SK-N-SH treated with all-trans-retinoic acid at 6 μM for 48 hours (cell line): ENCODE measurements around the gene PRKAG2.

Experiments
- BACH2 ChIP-seq: fragments of 250-450 bp; sonication (Bioruptor Pico); IDR thresholded peaks from 2 replicates; pipeline ENCODE4 v1.9.0; 2021; ENCODE audit warnings: mild to moderate bottlenecking, borderline replicate concordance
- CSDC2 ChIP-seq: fragments of 250-450 bp; sonication (Bioruptor Pico); IDR thresholded peaks from 2 replicates; pipeline ENCODE4 v1.5.0; 2020; ENCODE audit warnings: mild to moderate bottlenecking, moderate library complexity
- RARB ChIP-seq: fragments of 250-450 bp; sonication (Bioruptor Pico); IDR thresholded peaks from 2 replicates; pipeline ENCODE4 v1.8.0; 2021; ENCODE audit warnings: mild to moderate bottlenecking, moderate library complexity
- TOX ChIP-seq: fragments of 250-450 bp; sonication (Bioruptor Pico); IDR thresholded peaks from 2 replicates; pipeline ENCODE4 v1.8.0; 2021; ENCODE audit warnings: mild to moderate bottlenecking, moderate library complexity, borderline replicate concordance
- ZC3H10 ChIP-seq: fragments of 250-450 bp; sonication (Bioruptor Pico); IDR thresholded peaks from 2 replicates; pipeline ENCODE4 v1.5.1; 2021; ENCODE audit warnings: mild to moderate bottlenecking, moderate library complexity
- ZFP3 ChIP-seq: fragments of 250-450 bp; sonication (Bioruptor Pico); IDR thresholded peaks from 2 replicates; pipeline ENCODE4 v1.5.0; 2020; ENCODE audit warnings: mild to moderate bottlenecking, moderate library complexity
- ZFP30 ChIP-seq: fragments of 450-650 bp; formaldehyde crosslinking; IDR thresholded peaks from 2 replicates; pipeline ENCODE4 v1.5.0; 2022; ENCODE audit warnings: mild to moderate bottlenecking, moderate library complexity
- ZNF70 ChIP-seq: fragments of 450-650 bp; formaldehyde crosslinking; IDR thresholded peaks from 2 replicates; pipeline ENCODE4 v1.5.0; 2020; ENCODE audit warnings: mild to moderate bottlenecking, moderate library complexity
- TF ChIP-seq, protein P1 (sequence below): fragments of 250-450 bp; sonication (Bioruptor Pico); IDR thresholded peaks from 2 replicates; pipeline ENCODE4 v1.5.1; 2020; ENCODE audit warnings: low read depth, mild to moderate bottlenecking, moderate library complexity
- TF ChIP-seq, protein P2 (sequence below): fragments of 250-450 bp; sonication (Bioruptor Pico); IDR thresholded peaks from 2 replicates; pipeline ENCODE4 v1.8.0; 2020; ENCODE audit warnings: mild to moderate bottlenecking, moderate library complexity, borderline replicate concordance

DNA sequence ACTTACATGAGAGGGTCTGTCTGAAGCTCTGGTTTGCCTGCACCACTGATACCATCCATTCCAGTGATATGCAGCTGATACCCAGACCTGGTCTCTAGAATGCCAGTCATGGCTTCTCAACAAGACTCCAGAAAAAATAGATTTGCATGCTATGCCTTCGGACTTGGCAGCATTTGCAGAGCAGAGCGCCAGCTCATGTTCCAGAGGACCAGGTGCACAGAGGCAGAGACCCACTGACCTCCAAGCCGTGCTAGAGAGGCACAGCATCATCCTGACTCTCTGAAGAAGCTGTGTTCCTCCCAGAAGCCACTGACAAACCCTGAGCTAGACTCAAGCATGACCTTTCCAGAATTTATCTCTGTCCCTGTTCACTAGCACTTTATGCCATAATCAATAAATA lies 6.9 kb upstream of the PRKAG2 start:
- TF ChIP-seq ZC3H10 (CRISPR knock-in tag): no peak
- no peak for TF ChIP-seq ZFP30
- no peak for TF ChIP-seq ZFP3 (CRISPR knock-in tag)
- no peak for TF ChIP-seq BACH2
- no peak for TF ChIP-seq CSDC2 (CRISPR knock-in tag)
- TF ChIP-seq, protein P1, sequence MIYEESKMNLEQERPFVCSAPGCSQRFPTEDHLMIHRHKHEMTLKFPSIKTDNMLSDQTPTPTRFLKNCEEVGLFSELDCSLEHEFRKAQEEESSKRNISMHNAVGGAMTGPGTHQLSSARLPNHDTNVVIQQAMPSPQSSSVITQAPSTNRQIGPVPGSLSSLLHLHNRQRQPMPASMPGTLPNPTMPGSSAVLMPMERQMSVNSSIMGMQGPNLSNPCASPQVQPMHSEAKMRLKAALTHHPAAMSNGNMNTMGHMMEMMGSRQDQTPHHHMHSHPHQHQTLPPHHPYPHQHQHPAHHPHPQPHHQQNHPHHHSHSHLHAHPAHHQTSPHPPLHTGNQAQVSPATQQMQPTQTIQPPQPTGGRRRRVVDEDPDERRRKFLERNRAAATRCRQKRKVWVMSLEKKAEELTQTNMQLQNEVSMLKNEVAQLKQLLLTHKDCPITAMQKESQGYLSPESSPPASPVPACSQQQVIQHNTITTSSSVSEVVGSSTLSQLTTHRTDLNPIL (CRISPR knock-in tag): no peak
- TF ChIP-seq ZNF70 (CRISPR knock-in tag): no peak
- TF ChIP-seq TOX: no peak
- TF ChIP-seq, protein P2, sequence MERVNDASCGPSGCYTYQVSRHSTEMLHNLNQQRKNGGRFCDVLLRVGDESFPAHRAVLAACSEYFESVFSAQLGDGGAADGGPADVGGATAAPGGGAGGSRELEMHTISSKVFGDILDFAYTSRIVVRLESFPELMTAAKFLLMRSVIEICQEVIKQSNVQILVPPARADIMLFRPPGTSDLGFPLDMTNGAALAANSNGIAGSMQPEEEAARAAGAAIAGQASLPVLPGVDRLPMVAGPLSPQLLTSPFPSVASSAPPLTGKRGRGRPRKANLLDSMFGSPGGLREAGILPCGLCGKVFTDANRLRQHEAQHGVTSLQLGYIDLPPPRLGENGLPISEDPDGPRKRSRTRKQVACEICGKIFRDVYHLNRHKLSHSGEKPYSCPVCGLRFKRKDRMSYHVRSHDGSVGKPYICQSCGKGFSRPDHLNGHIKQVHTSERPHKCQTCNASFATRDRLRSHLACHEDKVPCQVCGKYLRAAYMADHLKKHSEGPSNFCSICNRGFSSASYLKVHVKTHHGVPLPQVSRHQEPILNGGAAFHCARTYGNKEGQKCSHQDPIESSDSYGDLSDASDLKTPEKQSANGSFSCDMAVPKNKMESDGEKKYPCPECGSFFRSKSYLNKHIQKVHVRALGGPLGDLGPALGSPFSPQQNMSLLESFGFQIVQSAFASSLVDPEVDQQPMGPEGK (CRISPR knock-in tag): no peak
- TF ChIP-seq RARB (CRISPR knock-in tag): no peak
